ENCODE measurements around the gene ZBED1. TPM values are rescaled to one million over a fixed set of nuclear protein-coding genes. Genes with fewer than 3 reads are reported as not detected.
"Not testable (repeated sequence)": the region's sequence is repeated elsewhere in the genome, so short reads cannot be mapped to it uniquely, and the experiment has no call there.

ZBED1 gene
- total RNA-seq, 2 experiments from 2014 or later: 15.8 to 16.1 TPM

GRCh38 chrX:2520539-2520938, 19.8 kb upstream of the ZBED1 start:
- no peaks in the 10 kb centered on the region for H3K9me3 ChIP-seq (ENCODE audit: control insufficient read depth in 1 of 2, insufficient read depth in 1 of 2, low read length in 2 of 2)
- no peak overlapping the region for H3K4me3 Mint-ChIP-seq
- ChIA-PET POLR2A (no interaction called here), CTCF (no interaction called here)
- no peaks in the 10 kb centered on the region for H3K9me3 Mint-ChIP-seq
- H3K4me1 ChIP-seq (ENCODE audit: insufficient read depth, low read length): no peaks in the 10 kb centered on the region
- peaks cover 12% of the 10 kb centered on the region for H3K27me3 Mint-ChIP-seq
- no peak for ATAC-seq (ENCODE audit: poor library complexity)
- no peak overlapping the region for H3K4me3 ChIP-seq (ENCODE audit: low read length)
- peaks cover 6% of the 10 kb centered on the region for H3K4me1 Mint-ChIP-seq (ENCODE audit: low read depth)
- H3K27ac Mint-ChIP-seq: no peak overlapping the region
- H3K36me3 ChIP-seq (ENCODE audit: insufficient read depth, low read length): no peaks in the 10 kb centered on the region
- intact Hi-C loops (cut with DNase I, micrococcal nuclease): no loop called here
- DNase-seq: no peak
- TF ChIP-seq, protein P1, sequence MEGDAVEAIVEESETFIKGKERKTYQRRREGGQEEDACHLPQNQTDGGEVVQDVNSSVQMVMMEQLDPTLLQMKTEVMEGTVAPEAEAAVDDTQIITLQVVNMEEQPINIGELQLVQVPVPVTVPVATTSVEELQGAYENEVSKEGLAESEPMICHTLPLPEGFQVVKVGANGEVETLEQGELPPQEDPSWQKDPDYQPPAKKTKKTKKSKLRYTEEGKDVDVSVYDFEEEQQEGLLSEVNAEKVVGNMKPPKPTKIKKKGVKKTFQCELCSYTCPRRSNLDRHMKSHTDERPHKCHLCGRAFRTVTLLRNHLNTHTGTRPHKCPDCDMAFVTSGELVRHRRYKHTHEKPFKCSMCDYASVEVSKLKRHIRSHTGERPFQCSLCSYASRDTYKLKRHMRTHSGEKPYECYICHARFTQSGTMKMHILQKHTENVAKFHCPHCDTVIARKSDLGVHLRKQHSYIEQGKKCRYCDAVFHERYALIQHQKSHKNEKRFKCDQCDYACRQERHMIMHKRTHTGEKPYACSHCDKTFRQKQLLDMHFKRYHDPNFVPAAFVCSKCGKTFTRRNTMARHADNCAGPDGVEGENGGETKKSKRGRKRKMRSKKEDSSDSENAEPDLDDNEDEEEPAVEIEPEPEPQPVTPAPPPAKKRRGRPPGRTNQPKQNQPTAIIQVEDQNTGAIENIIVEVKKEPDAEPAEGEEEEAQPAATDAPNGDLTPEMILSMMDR (IDR thresholded peaks at IDR 0.05): no peak
- H3K27ac ChIP-seq (ENCODE audit: low read depth in 1 of 2, low read length in 2 of 2): no peak overlapping the region
- no peaks in the 10 kb centered on the region for H3K27me3 ChIP-seq (ENCODE audit: control insufficient read depth in 1 of 2, insufficient read depth in 2 of 2, low read length in 2 of 2)
- H3K36me3 Mint-ChIP-seq (ENCODE audit: low read depth): no peaks in the 10 kb centered on the region

- H3K9me3 Mint-ChIP-seq; CTCF ChIA-PET; intact Hi-C loops (cut with DNase I, micrococcal nuclease); ATAC-seq (ENCODE audit: poor library complexity); H3K27ac Mint-ChIP-seq; H3K9me3 ChIP-seq (ENCODE audit: control insufficient read depth in 1 of 2, insufficient read depth in 1 of 2, low read length in 2 of 2); H3K36me3 Mint-ChIP-seq (ENCODE audit: low read depth); H3K4me1 Mint-ChIP-seq (ENCODE audit: low read depth); POLR2A ChIA-PET; H3K27ac ChIP-seq (ENCODE audit: low read depth in 1 of 2, low read length in 2 of 2); DNase-seq; H3K4me3 Mint-ChIP-seq; H3K27me3 Mint-ChIP-seq; H3K4me1 ChIP-seq (ENCODE audit: insufficient read depth, low read length); H3K4me3 ChIP-seq (ENCODE audit: low read length); H3K27me3 ChIP-seq (ENCODE audit: control insufficient read depth in 1 of 2, insufficient read depth in 2 of 2, low read length in 2 of 2); H3K36me3 ChIP-seq (ENCODE audit: insufficient read depth, low read length): not testable (repeated sequence)
Measured at GRCh38 chrX:2519638-2520037, 18.9 kb upstream of the ZBED1 start.

GRCh38 chrX:2517055-2517454, 16.3 kb upstream of the ZBED1 start:
- Mint-ChIP-seq H3K4me1 (ENCODE audit: low read depth) (peaks cover 6% of the 10 kb centered on the region), H3K27ac (no peak overlapping the region), H3K4me3 (no peak overlapping the region), H3K9me3 (no peaks in the 10 kb centered on the region), H3K36me3 (ENCODE audit: low read depth) (no peaks in the 10 kb centered on the region), H3K27me3 (no peaks in the 10 kb centered on the region)
- ATAC-seq (ENCODE audit: poor library complexity): no peak
- Histone ChIP-seq H3K4me3 (ENCODE audit: low read length) (no peak overlapping the region), H3K27me3 (ENCODE audit: control insufficient read depth in 1 of 2, insufficient read depth in 2 of 2, low read length in 2 of 2) (no peaks in the 10 kb centered on the region), H3K4me1 (ENCODE audit: insufficient read depth, low read length) (no peaks in the 10 kb centered on the region), H3K36me3 (ENCODE audit: insufficient read depth, low read length) (no peaks in the 10 kb centered on the region), H3K9me3 (ENCODE audit: control insufficient read depth in 1 of 2, insufficient read depth in 1 of 2, low read length in 2 of 2) (no peaks in the 10 kb centered on the region), H3K27ac (ENCODE audit: low read depth in 1 of 2, low read length in 2 of 2) (no peak overlapping the region)
- CTCF ChIA-PET: no interaction called here
- intact Hi-C loops (cut with DNase I, micrococcal nuclease): no loop called here
- POLR2A ChIA-PET: no interaction called here
- TF ChIP-seq, protein P1 (IDR thresholded peaks at IDR 0.05): no peak
- no peak for DNase-seq

DNA sequence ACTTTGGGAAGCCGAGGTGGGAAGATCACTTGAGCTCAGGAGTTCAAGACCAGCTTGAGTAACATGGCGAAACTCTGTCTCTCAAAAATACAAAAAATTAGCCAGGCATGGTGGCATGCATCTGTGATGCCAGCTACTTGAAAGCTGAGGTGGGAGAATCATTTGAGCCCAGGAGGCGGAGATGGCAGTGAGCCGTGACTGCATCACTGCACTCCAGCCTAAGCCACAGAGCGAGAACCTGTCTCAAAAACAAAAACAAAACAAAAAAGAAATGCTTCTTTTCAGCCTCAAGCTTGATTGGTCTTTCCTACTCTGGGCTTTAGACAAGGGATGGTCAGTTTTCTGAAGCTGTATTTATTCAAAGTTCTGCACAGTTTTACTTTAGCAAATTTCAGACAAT, 15.8 kb upstream of the ZBED1 start:
- ATAC-seq (ENCODE audit: poor library complexity) (no peak), DNase-seq (no peak)
- Mint-ChIP-seq H3K36me3 (ENCODE audit: low read depth) (no peaks in the 10 kb centered on the region), H3K27me3 (no peaks in the 10 kb centered on the region), H3K27ac (no peak overlapping the region), H3K4me1 (ENCODE audit: low read depth) (peaks cover 6% of the 10 kb centered on the region), H3K9me3 (no peaks in the 10 kb centered on the region), H3K4me3 (no peak overlapping the region)
- TF ChIP-seq, protein P1 (IDR thresholded peaks at IDR 0.05): no peak
- ChIA-PET POLR2A (no interaction called here), CTCF (no interaction called here)
- Histone ChIP-seq H3K9me3 (ENCODE audit: control insufficient read depth in 1 of 2, insufficient read depth in 1 of 2, low read length in 2 of 2) (no peaks in the 10 kb centered on the region), H3K4me3 (ENCODE audit: low read length) (no peak overlapping the region), H3K27me3 (ENCODE audit: control insufficient read depth in 1 of 2, insufficient read depth in 2 of 2, low read length in 2 of 2) (no peaks in the 10 kb centered on the region), H3K27ac (ENCODE audit: low read depth in 1 of 2, low read length in 2 of 2) (no peak overlapping the region), H3K36me3 (ENCODE audit: insufficient read depth, low read length) (no peaks in the 10 kb centered on the region), H3K4me1 (ENCODE audit: insufficient read depth, low read length) (no peaks in the 10 kb centered on the region)
- intact Hi-C loops (cut with DNase I, micrococcal nuclease): no loop called here
